CD14-positive monocyte (primary cell): Measurements from ENCODE around the gene DLGAP3. TPM values are rescaled to one million over a fixed set of nuclear protein-coding genes. Genes with fewer than 3 reads are reported as not detected.
A peak's percentile ranks its signal among the peaks of the same experiment; 100 is the strongest.

ENCODE experiments used
- DNase-seq, 3 donors: peaks; one replicate each; pipeline ENCODE4 v3.0.0-alpha.2; 2011 to 2022
- H2AFZ ChIP-seq: 2 replicates; pipeline ENCODE4 v1.6.0; 2012; ENCODE audit warnings: mild to moderate bottlenecking, low read depth, low read length, inconsistent platforms; ENCODE audit not compliant: insufficient read depth, poor library complexity, severe bottlenecking
- H3K27ac ChIP-seq, 2 donors: 1 replicate in 1 of 2; 2 replicates in 1 of 2; pipeline ENCODE4 v1.5.1; 2012 to 2013; ENCODE audit warnings: low read length in 2 of 2, control low read depth in 1 of 2, inconsistent platforms in 1 of 2, low read depth in 1 of 2, mild to moderate bottlenecking in 1 of 2
- H3K27me3 ChIP-seq, 2 donors: one replicate each; pipeline versions ENCODE4 v1.6.0 to v1.6.1; 2011 to 2013; ENCODE audit warnings: low read length in 2 of 2; ENCODE audit not compliant: control insufficient read depth in 2 of 2, insufficient read depth in 2 of 2
- H3K36me3 ChIP-seq, 2 donors: replicated peaks in 1 of 2; 1 replicate in 1 of 2; 2 replicates in 1 of 2; pipeline versions ENCODE4 v1.5.1 to v1.6.1; 2012 to 2013; ENCODE audit warnings: low read length in 2 of 2, control low read depth in 1 of 2, inconsistent platforms in 1 of 2, mild to moderate bottlenecking in 1 of 2; ENCODE audit not compliant: insufficient read depth in 2 of 2, control insufficient read depth in 1 of 2
- H3K4me1 ChIP-seq, 2 donors: 1 replicate in 1 of 2; 2 replicates in 1 of 2; pipeline versions ENCODE4 v1.5.1 to v1.6.1; 2012 to 2013; ENCODE audit warnings: low read length in 2 of 2, control low read depth in 1 of 2, inconsistent platforms in 1 of 2, mild to moderate bottlenecking in 1 of 2, moderate library complexity in 1 of 2; ENCODE audit not compliant: insufficient read depth in 2 of 2, control insufficient read depth in 1 of 2
- H3K4me2 ChIP-seq: replicated peaks from 2 replicates; pipeline ENCODE3; 2012; ENCODE audit warnings: low read length, moderate library complexity, mild to moderate bottlenecking; ENCODE audit not compliant: poor library complexity, severe bottlenecking; ENCODE audit errors: extremely low read depth
- H3K4me3 ChIP-seq, 3 experiments: fragments of 200-600 bp in 1 of 3; sonication (generic) in 1 of 3; replicated peaks in 1 of 3; 1 replicate in 2 of 3; 2 replicates in 1 of 3; pipeline ENCODE4 v1.5.1; 2011 to 2013; ENCODE audit warnings: low read length in 3 of 3, mild to moderate bottlenecking in 3 of 3, control low read depth in 2 of 3, low read depth in 2 of 3, inconsistent platforms in 1 of 3, moderate library complexity in 1 of 3
- H3K79me2 ChIP-seq: 2 replicates; pipeline ENCODE4 v1.6.0; 2012; ENCODE audit warnings: mild to moderate bottlenecking, control low read depth, inconsistent platforms, low read length, moderate library complexity; ENCODE audit not compliant: insufficient read depth
- H3K9ac ChIP-seq: 2 replicates; pipeline ENCODE4 v1.6.0; 2017; ENCODE audit warnings: low read length, mild to moderate bottlenecking; ENCODE audit not compliant: insufficient read depth, poor library complexity, severe bottlenecking
- H3K9me3 ChIP-seq, 2 donors: replicated peaks in 1 of 2; 1 replicate in 1 of 2; 2 replicates in 1 of 2; pipeline versions ENCODE4 v1.5.1 to v1.6.1; 2012 to 2013; ENCODE audit warnings: low read length in 2 of 2, control low read depth in 1 of 2; ENCODE audit not compliant: control insufficient read depth in 1 of 2, insufficient read depth in 1 of 2
- H4K20me1 ChIP-seq: 2 replicates; pipeline ENCODE4 v1.6.0; 2012; ENCODE audit warnings: mild to moderate bottlenecking, low read length, control low read depth, moderate library complexity; ENCODE audit not compliant: insufficient read depth
- H3K27ac Mint-ChIP-seq, 7 donors: one replicate each; pipeline ENCODE4 v1.8.0; 2020; ENCODE audit warnings: mild to moderate bottlenecking in 7 of 7, mixed read lengths in 7 of 7, moderate library complexity in 6 of 7, inconsistent platforms in 2 of 7
- H3K27me3 Mint-ChIP-seq, 3 donors: one replicate each; pipeline ENCODE4 v1.8.0; 2021 to 2022; ENCODE audit warnings: low read depth in 3 of 3, mild to moderate bottlenecking in 3 of 3, mixed read lengths in 3 of 3, moderate library complexity in 3 of 3, inconsistent platforms in 1 of 3
- H3K36me3 Mint-ChIP-seq, 2 donors: one replicate each; pipeline ENCODE4 v1.8.0; 2020; ENCODE audit warnings: mixed read lengths in 2 of 2, inconsistent platforms in 1 of 2, mild to moderate bottlenecking in 1 of 2
- H3K4me1 Mint-ChIP-seq: one replicate; pipeline ENCODE4 v1.8.0; 2020; ENCODE audit warnings: mild to moderate bottlenecking, mixed read lengths
- H3K4me3 Mint-ChIP-seq, 2 donors: one replicate each; pipeline ENCODE4 v1.8.0; 2020; ENCODE audit warnings: mild to moderate bottlenecking in 2 of 2, mixed read lengths in 2 of 2, moderate library complexity in 1 of 2
- H3K9me3 Mint-ChIP-seq, 7 donors: one replicate each; pipeline ENCODE4 v1.8.0; 2020 to 2022; ENCODE audit warnings: mixed read lengths in 7 of 7, mild to moderate bottlenecking in 6 of 7, moderate library complexity in 6 of 7, inconsistent platforms in 2 of 7
- WGBS: methylation state at CpG from one replicate; pipeline ENCODE4 v1.1.5; 2013; ENCODE audit warnings: missing lambda C conversion rate; ENCODE audit not compliant: insufficient coverage; 5-methylcytosine and 5-hydroxymethylcytosine counted together
- intact Hi-C, 2 donors: fragments of 100-400 bp; cut with micrococcal nuclease; formaldehyde crosslinking; loops; one replicate each; pipeline versions ENCODE4 v1.15.0 to v1.15.1; 2023
- polyA plus RNA-seq, 3 donors: library from polyadenylated mRNA; depleted of rRNA in 1 of 3; unstranded in 2 of 3; stranded (reverse) in 1 of 3; fragments of 300-500 nt in 2 of 3; fragments of >200 nt in 1 of 3; fragmentation: Illumina TruSeq in 2 of 3; gene quantifications; 1 replicate in 2 of 3; 2 replicates in 1 of 3; pipeline ENCODE4 v1.2.3, GENCODE V29; 2012 to 2021
- TF ChIP-seq, protein P1 (sequence below): fragments of 200-600 bp; IDR thresholded peaks from one replicate; pipeline ENCODE4 v1.8.0; 2022; ENCODE audit warnings: antibody characterized with exemption, mild to moderate bottlenecking

DLGAP3 gene
- polyA plus RNA-seq, 3 donors = 0.10 to 0.56 (median 0.16) TPM

DNA sequence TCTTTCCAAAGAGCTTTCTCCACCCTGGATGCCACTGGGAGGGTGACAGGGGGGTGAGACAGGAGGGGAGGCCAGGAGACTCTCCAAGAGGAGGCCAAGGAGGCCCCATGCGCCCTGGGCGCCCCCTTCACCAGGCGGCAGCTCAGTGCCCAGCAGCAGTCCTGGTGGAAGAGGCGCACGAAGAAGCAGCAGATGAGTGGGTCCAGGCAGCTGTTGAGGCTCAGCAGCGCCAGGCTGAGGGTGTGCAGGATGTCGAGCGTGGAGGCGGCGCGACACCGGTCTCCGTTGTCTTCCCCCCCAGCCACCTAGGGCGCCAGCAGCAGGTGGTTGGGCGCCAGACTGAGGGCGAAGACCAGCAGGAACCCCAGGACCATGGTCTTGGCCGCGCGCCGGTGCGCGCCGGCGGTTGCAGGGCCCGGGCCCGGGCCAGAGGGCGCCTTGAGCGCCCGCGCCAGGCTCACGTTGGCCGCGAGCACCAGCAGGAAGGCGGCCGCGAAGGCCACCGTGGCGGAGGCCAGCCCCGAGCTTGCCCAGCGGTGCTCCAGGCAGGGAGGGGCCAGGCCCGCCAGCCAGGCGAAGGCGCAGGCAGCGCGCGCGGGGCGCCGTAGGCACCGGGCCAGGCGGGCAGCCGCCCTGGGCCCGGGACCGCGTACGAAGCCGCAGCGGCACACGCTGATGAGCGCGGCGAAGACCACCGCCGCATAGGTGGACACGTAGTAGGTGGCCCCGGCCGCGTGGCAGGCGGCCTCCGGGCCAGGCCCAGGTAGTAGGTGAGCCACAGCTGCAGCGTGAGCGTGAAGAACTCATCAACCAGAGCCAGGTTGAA lies 47.1 kb upstream of the DLGAP3 start:
- TF ChIP-seq, protein P1, sequence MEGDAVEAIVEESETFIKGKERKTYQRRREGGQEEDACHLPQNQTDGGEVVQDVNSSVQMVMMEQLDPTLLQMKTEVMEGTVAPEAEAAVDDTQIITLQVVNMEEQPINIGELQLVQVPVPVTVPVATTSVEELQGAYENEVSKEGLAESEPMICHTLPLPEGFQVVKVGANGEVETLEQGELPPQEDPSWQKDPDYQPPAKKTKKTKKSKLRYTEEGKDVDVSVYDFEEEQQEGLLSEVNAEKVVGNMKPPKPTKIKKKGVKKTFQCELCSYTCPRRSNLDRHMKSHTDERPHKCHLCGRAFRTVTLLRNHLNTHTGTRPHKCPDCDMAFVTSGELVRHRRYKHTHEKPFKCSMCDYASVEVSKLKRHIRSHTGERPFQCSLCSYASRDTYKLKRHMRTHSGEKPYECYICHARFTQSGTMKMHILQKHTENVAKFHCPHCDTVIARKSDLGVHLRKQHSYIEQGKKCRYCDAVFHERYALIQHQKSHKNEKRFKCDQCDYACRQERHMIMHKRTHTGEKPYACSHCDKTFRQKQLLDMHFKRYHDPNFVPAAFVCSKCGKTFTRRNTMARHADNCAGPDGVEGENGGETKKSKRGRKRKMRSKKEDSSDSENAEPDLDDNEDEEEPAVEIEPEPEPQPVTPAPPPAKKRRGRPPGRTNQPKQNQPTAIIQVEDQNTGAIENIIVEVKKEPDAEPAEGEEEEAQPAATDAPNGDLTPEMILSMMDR = no peak
- H3K4me3 ChIP-seq = no peak overlapping the region
- H3K27me3 ChIP-seq = no peaks in the 10 kb centered on the region
- H3K79me2 ChIP-seq = no peaks in the 10 kb centered on the region
- no peak for DNase-seq
- H3K4me1 ChIP-seq = no peaks in the 10 kb centered on the region
- H3K9ac ChIP-seq = no peak overlapping the region
- Mint-ChIP-seq H3K9me3 (peaks cover 0 to 2% (median 0%) of the 10 kb centered on the region in 7 donors), H3K4me3 (no peak overlapping the region), H3K4me1 (peaks cover 2% of the 10 kb centered on the region), H3K27me3 (peaks cover 1 to 5% (median 2%) of the 10 kb centered on the region in 3 donors), H3K27ac (peak overlapping the region in 1 of 7 donors; percentile 8), H3K36me3 (peaks cover 3 to 22% of the 10 kb centered on the region in 2 donors)
- no peak overlapping the region for H3K27ac ChIP-seq
- no peak overlapping the region for H2AFZ ChIP-seq
- no peaks in the 10 kb centered on the region for H3K9me3 ChIP-seq
- H3K4me2 ChIP-seq = no peak overlapping the region
- H4K20me1 ChIP-seq = no peaks in the 10 kb centered on the region
- intact Hi-C loops = no loop called here
- H3K36me3 ChIP-seq = peaks cover 2 to 11% of the 10 kb centered on the region in 2 donors
- WGBS = 98% methylated on average over 72 of the region's 72 CpGs

DNA sequence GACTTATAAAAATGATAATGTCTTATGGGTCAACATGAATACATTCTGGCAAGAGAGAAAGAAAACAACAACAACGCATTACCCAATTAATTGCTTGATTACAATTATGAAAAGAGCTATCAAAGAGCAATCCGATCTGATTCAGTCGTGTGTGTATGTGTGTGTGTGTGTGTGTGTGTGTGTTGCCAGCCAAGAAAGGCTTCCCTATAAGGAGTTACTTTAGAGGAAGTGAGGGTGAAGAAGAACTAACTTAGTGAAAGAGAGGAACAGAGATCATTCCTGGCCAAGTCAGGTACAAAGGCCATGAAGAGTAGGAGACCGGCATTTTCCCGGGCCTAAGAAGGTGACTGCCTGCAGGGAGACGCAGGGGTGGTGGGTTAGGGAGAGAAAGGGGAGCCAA lies 46.3 kb upstream of the DLGAP3 start:
- Histone ChIP-seq H3K9ac (no peak overlapping the region), H2AFZ (no peak overlapping the region), H3K36me3 (peaks cover 0 to 4% of the 10 kb centered on the region in 2 donors), H4K20me1 (no peaks in the 10 kb centered on the region), H3K27me3 (no peaks in the 10 kb centered on the region), H3K27ac (no peak overlapping the region), H3K9me3 (no peaks in the 10 kb centered on the region), H3K79me2 (no peaks in the 10 kb centered on the region), H3K4me1 (no peaks in the 10 kb centered on the region), H3K4me3 (no peak overlapping the region), H3K4me2 (no peak overlapping the region)
- TF ChIP-seq, protein P1 = no peak
- DNase-seq = peak in 2 of 3 donors; percentile 4 to 11
- peaks cover 1 to 5% (median 4%) of the 10 kb centered on the region in 3 donors for H3K27me3 Mint-ChIP-seq
- peaks cover 3 to 16% of the 10 kb centered on the region in 2 donors for H3K36me3 Mint-ChIP-seq
- WGBS = 96% methylated on average over 3 of the region's 6 CpGs
- H3K4me3 Mint-ChIP-seq = no peak overlapping the region
- H3K4me1 Mint-ChIP-seq = peaks cover 2% of the 10 kb centered on the region
- intact Hi-C loops = no loop called here
- H3K9me3 Mint-ChIP-seq = peaks cover 0 to 2% (median 0%) of the 10 kb centered on the region in 7 donors
- H3K27ac Mint-ChIP-seq = peak overlapping the region in 2 of 7 donors; percentile 10 to 62
